ENCODE data around the gene CBX5. TPM values are rescaled to one million over a fixed set of nuclear protein-coding genes. Genes with fewer than 3 reads are reported as not detected.

CBX5 gene
- polyA plus RNA-seq, 1 donor from 2014 or later, result 57.1 TPM

- Histone ChIP-seq H3K9me2 (ENCODE audit: insufficient read depth, low read length) (no peaks in the 10 kb centered on the region), H3F3A (ENCODE audit: insufficient read depth, low read length, poor library complexity, severe bottlenecking) (no peaks in the 10 kb centered on the region), H2AFZ (ENCODE audit: low read depth, low read length) (no peak overlapping the region), H3K9me3 (ENCODE audit: low read length) (no peaks in the 10 kb centered on the region), H3K4me3 (ENCODE audit: low read length) (no peak overlapping the region), H3K27ac (ENCODE audit: low read length) (no peak overlapping the region), H3K9ac (ENCODE audit: low read length) (no peak overlapping the region), H3K36me3 (ENCODE audit: insufficient read depth, low read length) (no peaks in the 10 kb centered on the region), H3K4me2 (ENCODE audit: low read length) (no peak overlapping the region), H4K20me1 (ENCODE audit: insufficient read depth) (no peaks in the 10 kb centered on the region), H3K79me2 (replicated peaks; ENCODE audit: insufficient read depth, low read length) (no peaks in the 10 kb centered on the region), H3K27me3 (ENCODE audit: insufficient read depth, low read depth, low read length) (peaks cover 52% of the 10 kb centered on the region)
- TF ChIP-seq, protein P1, sequence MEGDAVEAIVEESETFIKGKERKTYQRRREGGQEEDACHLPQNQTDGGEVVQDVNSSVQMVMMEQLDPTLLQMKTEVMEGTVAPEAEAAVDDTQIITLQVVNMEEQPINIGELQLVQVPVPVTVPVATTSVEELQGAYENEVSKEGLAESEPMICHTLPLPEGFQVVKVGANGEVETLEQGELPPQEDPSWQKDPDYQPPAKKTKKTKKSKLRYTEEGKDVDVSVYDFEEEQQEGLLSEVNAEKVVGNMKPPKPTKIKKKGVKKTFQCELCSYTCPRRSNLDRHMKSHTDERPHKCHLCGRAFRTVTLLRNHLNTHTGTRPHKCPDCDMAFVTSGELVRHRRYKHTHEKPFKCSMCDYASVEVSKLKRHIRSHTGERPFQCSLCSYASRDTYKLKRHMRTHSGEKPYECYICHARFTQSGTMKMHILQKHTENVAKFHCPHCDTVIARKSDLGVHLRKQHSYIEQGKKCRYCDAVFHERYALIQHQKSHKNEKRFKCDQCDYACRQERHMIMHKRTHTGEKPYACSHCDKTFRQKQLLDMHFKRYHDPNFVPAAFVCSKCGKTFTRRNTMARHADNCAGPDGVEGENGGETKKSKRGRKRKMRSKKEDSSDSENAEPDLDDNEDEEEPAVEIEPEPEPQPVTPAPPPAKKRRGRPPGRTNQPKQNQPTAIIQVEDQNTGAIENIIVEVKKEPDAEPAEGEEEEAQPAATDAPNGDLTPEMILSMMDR (IDR thresholded peaks at IDR 0.05; ENCODE audit: poor library complexity, severe bottlenecking), result peak; percentile 92
- peak; percentile 91 for TF ChIP-seq SMC3 (conservative IDR thresholded peaks at IDR 0.05; ENCODE audit: poor library complexity)
- no peak for TF ChIP-seq MXI1 (conservative IDR thresholded peaks at IDR 0.05; ENCODE audit: poor library complexity, severe bottlenecking)
- TF ChIP-seq RAD21 (conservative IDR thresholded peaks at IDR 0.05), result peak; percentile 89
- no peak for TF ChIP-seq EZH2 (IDR thresholded peaks at IDR 0.05; ENCODE audit: borderline replicate concordance, insufficient read depth, low read length, poor library complexity, severe bottlenecking)
These were observed 72.2 kb downstream of the CBX5 start for GRCh38 chr12:54207539-54208294.

- peaks cover 49% of the 10 kb centered on the region for H3K27me3 ChIP-seq (ENCODE audit: insufficient read depth, low read depth, low read length)
- no peaks in the 10 kb centered on the region for H4K20me1 ChIP-seq (ENCODE audit: insufficient read depth)
- no peaks in the 10 kb centered on the region for H3K9me3 ChIP-seq (ENCODE audit: low read length)
- TF ChIP-seq, protein P1 (IDR thresholded peaks at IDR 0.05; ENCODE audit: poor library complexity, severe bottlenecking), result no peak
- no peak for TF ChIP-seq MXI1 (conservative IDR thresholded peaks at IDR 0.05; ENCODE audit: poor library complexity, severe bottlenecking)
- H3K27ac ChIP-seq (ENCODE audit: low read length), result no peak overlapping the region
- H3K9ac ChIP-seq (ENCODE audit: low read length), result no peak overlapping the region
- no peaks in the 10 kb centered on the region for H3K36me3 ChIP-seq (ENCODE audit: insufficient read depth, low read length)
- no peaks in the 10 kb centered on the region for H3K79me2 ChIP-seq (replicated peaks; ENCODE audit: insufficient read depth, low read length)
- no peaks in the 10 kb centered on the region for H3K9me2 ChIP-seq (ENCODE audit: insufficient read depth, low read length)
- no peaks in the 10 kb centered on the region for H3F3A ChIP-seq (ENCODE audit: insufficient read depth, low read length, poor library complexity, severe bottlenecking)
- no peak overlapping the region for H2AFZ ChIP-seq (ENCODE audit: low read depth, low read length)
- H3K4me2 ChIP-seq (ENCODE audit: low read length), result no peak overlapping the region
- no peak overlapping the region for H3K4me3 ChIP-seq (ENCODE audit: low read length)
These were observed 73.1 kb downstream of the CBX5 start for GRCh38 chr12:54206791-54207190.

GRCh38 chr12:54204316-54204715, 75.6 kb downstream of the CBX5 start:
- Histone ChIP-seq H4K20me1 (ENCODE audit: insufficient read depth) (no peaks in the 10 kb centered on the region), H3K27ac (ENCODE audit: low read length) (no peak overlapping the region), H2AFZ (ENCODE audit: low read depth, low read length) (no peak overlapping the region), H3K79me2 (replicated peaks; ENCODE audit: insufficient read depth, low read length) (no peaks in the 10 kb centered on the region), H3K9me2 (ENCODE audit: insufficient read depth, low read length) (no peaks in the 10 kb centered on the region), H3K36me3 (ENCODE audit: insufficient read depth, low read length) (no peaks in the 10 kb centered on the region), H3K4me3 (ENCODE audit: low read length) (no peak overlapping the region), H3K9ac (ENCODE audit: low read length) (no peak overlapping the region), H3F3A (ENCODE audit: insufficient read depth, low read length, poor library complexity, severe bottlenecking) (no peaks in the 10 kb centered on the region), H3K9me3 (ENCODE audit: low read length) (no peaks in the 10 kb centered on the region), H3K27me3 (ENCODE audit: insufficient read depth, low read depth, low read length) (peaks cover 58% of the 10 kb centered on the region), H3K4me2 (ENCODE audit: low read length) (no peak overlapping the region)
- no peak for TF ChIP-seq POLR2AphosphoS5 (IDR thresholded peaks at IDR 0.05)
- TF ChIP-seq MXI1 (conservative IDR thresholded peaks at IDR 0.05; ENCODE audit: poor library complexity, severe bottlenecking), result no peak
- TF ChIP-seq EP300 (conservative IDR thresholded peaks at IDR 0.05; ENCODE audit: poor library complexity, severe bottlenecking), result no peak
- TF ChIP-seq, protein P1 (IDR thresholded peaks at IDR 0.05; ENCODE audit: poor library complexity, severe bottlenecking), result no peak
- no peak for TF ChIP-seq RAD21 (conservative IDR thresholded peaks at IDR 0.05)
- no peak for TF ChIP-seq EZH2 (IDR thresholded peaks at IDR 0.05; ENCODE audit: borderline replicate concordance, insufficient read depth, low read length, poor library complexity, severe bottlenecking)
- TF ChIP-seq TAF1 (IDR thresholded peaks at IDR 0.05; ENCODE audit: low read depth), result no peak
- TF ChIP-seq REST (IDR thresholded peaks at IDR 0.05; ENCODE audit: borderline replicate concordance), result no peak
- TF ChIP-seq SMC3 (conservative IDR thresholded peaks at IDR 0.05; ENCODE audit: poor library complexity), result no peak

Measured in neural cell (in vitro differentiated cells).